ENCODE data around the gene ARRB1.

Gene ARRB1

GRCh38 chr11:75280770-75281468 is 70.5 kb downstream of the ARRB1 start:
- H3K4me2 ChIP-seq (ENCODE audit: low read length) = no peak overlapping the region
- no peak overlapping the region for H3K9ac ChIP-seq (ENCODE audit: low read length)
- H3K79me2 ChIP-seq (ENCODE audit: low read length) = no peaks in the 10 kb centered on the region
- no peaks in the 10 kb centered on the region for H3K4me1 ChIP-seq (ENCODE audit: low read length)
- no peak overlapping the region for H3K4me3 ChIP-seq (ENCODE audit: low read length)
- H3K9me3 ChIP-seq (ENCODE audit: insufficient read depth, low read length) = no peaks in the 10 kb centered on the region
- no peaks in the 10 kb centered on the region for H3K36me3 ChIP-seq (replicated peaks; ENCODE audit: low read depth, low read length)
- peaks cover 10% of the 10 kb centered on the region; the same call in 1 of the 2 replicates for H3K27me3 ChIP-seq (ENCODE audit: low read depth, low read length)
- H4K20me1 ChIP-seq (ENCODE audit: insufficient read depth, low read length) = no peaks in the 10 kb centered on the region
- H2AFZ ChIP-seq (ENCODE audit: low read depth, low read length) = no peak overlapping the region
- TF ChIP-seq EZH2phosphoT487 (IDR thresholded peaks at IDR 0.05; ENCODE audit: low read depth) = no peak
- TF ChIP-seq, protein P1, sequence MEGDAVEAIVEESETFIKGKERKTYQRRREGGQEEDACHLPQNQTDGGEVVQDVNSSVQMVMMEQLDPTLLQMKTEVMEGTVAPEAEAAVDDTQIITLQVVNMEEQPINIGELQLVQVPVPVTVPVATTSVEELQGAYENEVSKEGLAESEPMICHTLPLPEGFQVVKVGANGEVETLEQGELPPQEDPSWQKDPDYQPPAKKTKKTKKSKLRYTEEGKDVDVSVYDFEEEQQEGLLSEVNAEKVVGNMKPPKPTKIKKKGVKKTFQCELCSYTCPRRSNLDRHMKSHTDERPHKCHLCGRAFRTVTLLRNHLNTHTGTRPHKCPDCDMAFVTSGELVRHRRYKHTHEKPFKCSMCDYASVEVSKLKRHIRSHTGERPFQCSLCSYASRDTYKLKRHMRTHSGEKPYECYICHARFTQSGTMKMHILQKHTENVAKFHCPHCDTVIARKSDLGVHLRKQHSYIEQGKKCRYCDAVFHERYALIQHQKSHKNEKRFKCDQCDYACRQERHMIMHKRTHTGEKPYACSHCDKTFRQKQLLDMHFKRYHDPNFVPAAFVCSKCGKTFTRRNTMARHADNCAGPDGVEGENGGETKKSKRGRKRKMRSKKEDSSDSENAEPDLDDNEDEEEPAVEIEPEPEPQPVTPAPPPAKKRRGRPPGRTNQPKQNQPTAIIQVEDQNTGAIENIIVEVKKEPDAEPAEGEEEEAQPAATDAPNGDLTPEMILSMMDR (IDR thresholded peaks at IDR 0.05; ENCODE audit: low read depth, low read length) = no peak
- H3K27ac ChIP-seq (ENCODE audit: low read length) = no peak overlapping the region

- Histone ChIP-seq H3K4me2 (ENCODE audit: low read length) (no peak overlapping the region), H3K27ac (ENCODE audit: low read length) (no peak overlapping the region), H2AFZ (ENCODE audit: low read depth, low read length) (no peak overlapping the region), H3K27me3 (ENCODE audit: low read depth, low read length) (peaks cover 10% of the 10 kb centered on the region; the same call in 1 of the 2 replicates), H3K9ac (ENCODE audit: low read length) (no peak overlapping the region), H3K4me1 (ENCODE audit: low read length) (no peaks in the 10 kb centered on the region), H3K9me3 (ENCODE audit: insufficient read depth, low read length) (no peaks in the 10 kb centered on the region), H3K4me3 (ENCODE audit: low read length) (no peak overlapping the region), H4K20me1 (ENCODE audit: insufficient read depth, low read length) (no peaks in the 10 kb centered on the region), H3K36me3 (replicated peaks; ENCODE audit: low read depth, low read length) (no peaks in the 10 kb centered on the region), H3K79me2 (ENCODE audit: low read length) (no peaks in the 10 kb centered on the region)
- no peak for TF ChIP-seq EZH2phosphoT487 (IDR thresholded peaks at IDR 0.05; ENCODE audit: low read depth)
- TF ChIP-seq, protein P1 (IDR thresholded peaks at IDR 0.05; ENCODE audit: low read depth, low read length) = peak; percentile 96
Measured at GRCh38 chr11:75280227-75280701, 71.2 kb downstream of the ARRB1 start.

DNA sequence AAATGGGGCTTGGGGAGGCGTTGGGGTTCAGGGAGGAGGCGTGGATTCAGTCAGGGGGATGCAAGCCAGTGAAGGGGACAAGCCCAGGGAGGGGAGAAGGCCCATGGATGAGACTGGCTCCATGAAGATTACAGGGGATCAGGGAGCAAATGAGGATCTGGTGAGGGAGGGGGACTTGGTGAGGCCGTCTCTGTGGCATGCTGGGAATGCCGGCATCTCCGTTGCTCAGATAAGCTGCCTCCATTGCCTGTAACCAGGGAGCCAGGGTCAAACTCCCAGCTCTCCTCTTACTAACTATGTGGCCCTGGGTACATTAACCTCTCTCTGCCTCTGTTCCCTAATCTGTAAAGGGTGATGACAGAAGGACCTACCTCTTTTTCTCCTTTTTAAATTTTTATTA is 72.2 kb downstream of the ARRB1 start:
- Histone ChIP-seq H3K27me3 (ENCODE audit: low read depth, low read length) (peaks cover 10% of the 10 kb centered on the region; the same call in 1 of the 2 replicates), H3K9ac (ENCODE audit: low read length) (no peak overlapping the region), H2AFZ (ENCODE audit: low read depth, low read length) (no peak overlapping the region), H4K20me1 (ENCODE audit: insufficient read depth, low read length) (no peaks in the 10 kb centered on the region), H3K27ac (ENCODE audit: low read length) (no peak overlapping the region), H3K4me2 (ENCODE audit: low read length) (no peak overlapping the region), H3K79me2 (ENCODE audit: low read length) (no peaks in the 10 kb centered on the region), H3K4me3 (ENCODE audit: low read length) (no peak overlapping the region), H3K36me3 (replicated peaks; ENCODE audit: low read depth, low read length) (no peaks in the 10 kb centered on the region), H3K4me1 (ENCODE audit: low read length) (no peaks in the 10 kb centered on the region), H3K9me3 (ENCODE audit: insufficient read depth, low read length) (no peaks in the 10 kb centered on the region)
- TF ChIP-seq, protein P1 (IDR thresholded peaks at IDR 0.05; ENCODE audit: low read depth, low read length) = no peak
- no peak for TF ChIP-seq EZH2phosphoT487 (IDR thresholded peaks at IDR 0.05; ENCODE audit: low read depth)

- TF ChIP-seq, protein P1 (IDR thresholded peaks at IDR 0.05; ENCODE audit: low read depth, low read length) = no peak
- TF ChIP-seq EZH2phosphoT487 (IDR thresholded peaks at IDR 0.05; ENCODE audit: low read depth) = no peak
- no peak overlapping the region for H2AFZ ChIP-seq (ENCODE audit: low read depth, low read length)
- no peaks in the 10 kb centered on the region for H4K20me1 ChIP-seq (ENCODE audit: insufficient read depth, low read length)
- H3K9me3 ChIP-seq (ENCODE audit: insufficient read depth, low read length) = no peaks in the 10 kb centered on the region
- no peak overlapping the region for H3K4me2 ChIP-seq (ENCODE audit: low read length)
- no peaks in the 10 kb centered on the region for H3K79me2 ChIP-seq (ENCODE audit: low read length)
- peaks cover 10% of the 10 kb centered on the region; the same call in 1 of the 2 replicates for H3K27me3 ChIP-seq (ENCODE audit: low read depth, low read length)
- no peak overlapping the region for H3K4me3 ChIP-seq (ENCODE audit: low read length)
- H3K36me3 ChIP-seq (replicated peaks; ENCODE audit: low read depth, low read length) = no peaks in the 10 kb centered on the region
- no peak overlapping the region for H3K27ac ChIP-seq (ENCODE audit: low read length)
- H3K4me1 ChIP-seq (ENCODE audit: low read length) = no peaks in the 10 kb centered on the region
- no peak overlapping the region for H3K9ac ChIP-seq (ENCODE audit: low read length)
Measured at GRCh38 chr11:75277991-75278790, 73.3 kb downstream of the ARRB1 start.

Measured in OCI-LY3 (cell line).